ENCODE results near the gene BPHL.
A peak's percentile ranks its signal among the peaks of the same experiment; 100 is the strongest.
"Not testable (repeated sequence)": the region's sequence is repeated elsewhere in the genome, so short reads cannot be mapped to it uniquely, and the experiment has no call there.

BPHL gene

GRCh38 chr6:3142536-3142935, 24.0 kb downstream of the BPHL start:
- no peak overlapping the region for H3K4me3 ChIP-seq (ENCODE audit: low read depth, low read length)
- no peak for DNase-seq (ENCODE audit: low read depth)
- no peak for TF ChIP-seq CTCF (IDR thresholded peaks at IDR 0.05; ENCODE audit: low read depth, low read length, missing control alignments)
- in situ Hi-C loops (cut with HindIII; ENCODE audit: low sequenced_read_pairs), result loop anchor here (25.0 kb wide), 1 partner anchor 845 kb away; no protein-coding TSS in a partner anchor

GRCh38 chr6:3143158-3143557, 24.6 kb downstream of the BPHL start:
- in situ Hi-C loops (cut with HindIII; ENCODE audit: low sequenced_read_pairs), result loop anchor here (25.0 kb wide), 1 partner anchor 844 kb away; no protein-coding TSS in a partner anchor
- no peak for DNase-seq (ENCODE audit: low read depth)
- H3K4me3 ChIP-seq (ENCODE audit: low read depth, low read length), result no peak overlapping the region
- TF ChIP-seq CTCF (IDR thresholded peaks at IDR 0.05; ENCODE audit: low read depth, low read length, missing control alignments), result no peak

DNA sequence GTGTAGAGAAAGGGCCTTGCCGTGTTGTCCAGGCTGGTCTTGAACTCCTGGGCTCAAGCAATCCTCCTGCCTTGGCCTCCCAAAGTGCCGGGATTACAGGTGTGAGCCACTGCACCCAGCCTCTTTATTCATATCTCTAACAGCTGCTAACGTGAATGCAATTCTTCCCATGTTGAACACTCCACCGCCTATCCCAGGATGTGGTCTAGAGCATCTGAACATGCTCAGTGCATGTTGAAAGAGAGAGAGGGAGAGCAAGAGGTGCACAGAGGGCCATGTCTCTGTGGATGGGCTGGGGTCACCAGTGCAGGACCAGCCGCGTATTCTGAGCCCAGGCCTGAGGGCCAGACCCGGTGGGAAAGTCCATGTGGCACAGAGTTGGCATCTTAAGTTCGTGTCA, 26.1 kb downstream of the BPHL start:
- TF ChIP-seq CTCF (IDR thresholded peaks at IDR 0.05; ENCODE audit: low read depth, low read length, missing control alignments), result no peak
- H3K4me3 ChIP-seq (ENCODE audit: low read depth, low read length), result no peak overlapping the region
- in situ Hi-C loops (cut with HindIII; ENCODE audit: low sequenced_read_pairs), result loop anchor here (25.0 kb wide), 1 partner anchor 843 kb away; no protein-coding TSS in a partner anchor
- DNase-seq (ENCODE audit: low read depth), result no peak

GRCh38 chr6:3147914-3148757, 29.6 kb downstream of the BPHL start:
- no peak overlapping the region for H3K4me3 ChIP-seq (ENCODE audit: low read depth, low read length)
- TF ChIP-seq CTCF (IDR thresholded peaks at IDR 0.05; ENCODE audit: low read depth, low read length, missing control alignments), result peak; percentile 13
- no peak for DNase-seq (ENCODE audit: low read depth)
- in situ Hi-C loops (cut with HindIII; ENCODE audit: low sequenced_read_pairs), result loop anchor here (25.0 kb wide), 1 partner anchor 839 kb away; no protein-coding TSS in a partner anchor

DNA sequence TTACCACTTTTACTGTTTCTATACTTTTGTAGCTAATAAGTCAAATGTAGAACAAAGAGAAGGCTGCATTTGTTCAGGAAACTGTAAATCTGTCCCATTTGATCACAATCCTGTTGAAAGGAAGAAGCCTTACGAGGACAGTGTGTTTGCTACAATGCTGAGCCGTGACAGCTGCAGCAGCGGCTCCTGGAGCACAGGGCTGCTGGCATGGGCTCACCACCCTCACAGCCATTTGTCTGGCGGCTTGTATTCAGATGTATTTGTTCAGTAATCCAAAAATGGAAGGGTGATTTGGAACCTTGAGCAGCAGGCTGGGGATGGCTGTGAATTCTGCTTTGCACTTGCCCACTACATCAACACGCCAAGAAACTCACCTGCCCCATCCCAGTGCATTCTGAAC, 33.2 kb downstream of the BPHL start:
- H3K4me3 ChIP-seq (ENCODE audit: low read depth, low read length), result no peak overlapping the region
- in situ Hi-C loops (cut with HindIII; ENCODE audit: low sequenced_read_pairs), result no loop called here
- TF ChIP-seq CTCF (IDR thresholded peaks at IDR 0.05; ENCODE audit: low read depth, low read length, missing control alignments), result no peak
- no peak for DNase-seq (ENCODE audit: low read depth)

DNA sequence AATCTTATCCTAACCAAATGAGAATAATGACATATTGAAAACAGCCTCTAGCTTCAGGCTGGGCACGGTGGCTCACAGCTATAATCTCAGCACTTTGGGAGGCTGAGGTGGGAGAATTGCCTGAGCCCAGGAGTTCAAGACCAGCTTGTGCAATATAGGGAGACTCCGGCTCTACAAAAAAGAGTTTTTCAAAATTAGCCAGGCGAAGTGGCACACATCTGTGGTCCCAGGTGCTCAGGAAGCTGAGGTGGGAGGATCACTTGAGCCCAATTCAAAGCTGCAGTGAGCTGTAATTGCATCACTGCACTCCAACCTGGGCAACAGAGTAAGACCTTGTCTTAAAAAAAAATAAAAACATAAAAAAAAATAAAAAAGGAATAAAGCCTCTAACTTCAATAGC, 34.2 kb downstream of the BPHL start:
- DNase-seq (ENCODE audit: low read depth), result no peak
- no peak for TF ChIP-seq CTCF (IDR thresholded peaks at IDR 0.05; ENCODE audit: low read depth, low read length, missing control alignments)
- no peak overlapping the region for H3K4me3 ChIP-seq (ENCODE audit: low read depth, low read length)
- in situ Hi-C loops (cut with HindIII; ENCODE audit: low sequenced_read_pairs), result no loop called here

- in situ Hi-C loops (cut with HindIII; ENCODE audit: low sequenced_read_pairs); DNase-seq (ENCODE audit: low read depth); H3K4me3 ChIP-seq (ENCODE audit: low read depth, low read length): not testable (repeated sequence)
Measured at GRCh38 chr6:3155416-3155815, 36.9 kb downstream of the BPHL start.

GRCh38 chr6:3156184-3157130, 37.9 kb downstream of the BPHL start:
- H3K4me3 ChIP-seq (ENCODE audit: low read depth, low read length), result peak overlapping the region; percentile 87
- DNase-seq (ENCODE audit: low read depth); in situ Hi-C loops (cut with HindIII; ENCODE audit: low sequenced_read_pairs): not testable (repeated sequence)
